ENCODE results near the gene TMEM214. TPM values are rescaled to one million over a fixed set of nuclear protein-coding genes. Genes with fewer than 3 reads are reported as not detected.

The TMEM214 gene
- total RNA-seq, 1 donor, result 50.3 TPM

- peaks cover 50% of the 10 kb centered on the region for H3K79me2 ChIP-seq (ENCODE audit: insufficient read depth, low read length)
- TF ChIP-seq, protein P1, sequence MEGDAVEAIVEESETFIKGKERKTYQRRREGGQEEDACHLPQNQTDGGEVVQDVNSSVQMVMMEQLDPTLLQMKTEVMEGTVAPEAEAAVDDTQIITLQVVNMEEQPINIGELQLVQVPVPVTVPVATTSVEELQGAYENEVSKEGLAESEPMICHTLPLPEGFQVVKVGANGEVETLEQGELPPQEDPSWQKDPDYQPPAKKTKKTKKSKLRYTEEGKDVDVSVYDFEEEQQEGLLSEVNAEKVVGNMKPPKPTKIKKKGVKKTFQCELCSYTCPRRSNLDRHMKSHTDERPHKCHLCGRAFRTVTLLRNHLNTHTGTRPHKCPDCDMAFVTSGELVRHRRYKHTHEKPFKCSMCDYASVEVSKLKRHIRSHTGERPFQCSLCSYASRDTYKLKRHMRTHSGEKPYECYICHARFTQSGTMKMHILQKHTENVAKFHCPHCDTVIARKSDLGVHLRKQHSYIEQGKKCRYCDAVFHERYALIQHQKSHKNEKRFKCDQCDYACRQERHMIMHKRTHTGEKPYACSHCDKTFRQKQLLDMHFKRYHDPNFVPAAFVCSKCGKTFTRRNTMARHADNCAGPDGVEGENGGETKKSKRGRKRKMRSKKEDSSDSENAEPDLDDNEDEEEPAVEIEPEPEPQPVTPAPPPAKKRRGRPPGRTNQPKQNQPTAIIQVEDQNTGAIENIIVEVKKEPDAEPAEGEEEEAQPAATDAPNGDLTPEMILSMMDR (IDR thresholded peaks at IDR 0.05; ENCODE audit: extremely low read depth, low read depth, low read length), result no peak
- no peaks in the 10 kb centered on the region for H3K9me3 ChIP-seq (ENCODE audit: low read depth, low read length)
- no peaks in the 10 kb centered on the region for H3K27me3 ChIP-seq (ENCODE audit: insufficient read depth, low read length)
- H3K4me3 ChIP-seq (ENCODE audit: insufficient read depth, low read length), result peak overlapping the region; percentile 99
- peaks cover 29% of the 10 kb centered on the region for H4K20me1 ChIP-seq (ENCODE audit: insufficient read depth, low read length)
- no peak overlapping the region for H2AFZ ChIP-seq (ENCODE audit: low read length)
- H3K36me3 ChIP-seq (ENCODE audit: insufficient read depth, low read length), result peaks cover 38% of the 10 kb centered on the region
- peak overlapping the region; percentile 97 for H3K4me2 ChIP-seq (ENCODE audit: insufficient read depth, low read length)
- H3K4me1 ChIP-seq (ENCODE audit: insufficient read depth, low read length), result peaks cover 52% of the 10 kb centered on the region
- peak; percentile 58 for DNase-seq (ENCODE audit: insufficient read length, low spot score, missing footprints)
- peak overlapping the region; percentile 90 for H3K27ac ChIP-seq (ENCODE audit: low read depth, low read length)
These were observed 37.3 kb downstream of the TMEM214 start for GRCh38 chr2:27069961-27070618.

DNA sequence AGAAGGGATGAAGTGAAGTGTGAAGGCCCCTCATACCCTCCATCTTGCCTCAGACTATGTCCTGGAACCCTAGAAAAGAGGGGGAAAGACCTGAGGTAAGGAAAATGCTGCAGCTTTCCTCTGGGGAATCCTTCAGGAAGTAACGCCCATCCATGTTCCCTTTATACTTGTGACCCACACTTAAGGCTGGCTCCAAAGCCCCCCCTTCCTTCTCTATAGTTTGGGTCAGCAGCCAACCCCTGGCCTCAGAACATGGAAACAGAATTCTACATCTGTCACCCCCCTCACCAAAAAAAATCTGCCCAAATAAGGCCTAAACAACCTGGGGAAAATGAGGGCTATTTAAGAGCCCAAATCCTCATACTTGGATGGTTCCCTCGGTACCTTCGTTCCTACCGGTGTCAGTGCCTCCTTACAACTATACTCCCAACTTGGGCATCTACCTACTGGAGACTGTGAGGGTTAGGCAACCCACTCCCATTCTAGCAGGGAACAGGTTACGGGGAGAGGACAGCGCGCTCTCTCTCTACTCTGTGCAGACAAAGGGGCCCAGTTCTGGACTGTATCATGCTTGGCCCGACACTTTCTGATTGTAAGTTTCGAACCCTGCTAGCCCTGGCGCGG lies 38.0 kb downstream of the TMEM214 start:
- TF ChIP-seq, protein P1 (IDR thresholded peaks at IDR 0.05; ENCODE audit: extremely low read depth, low read depth, low read length), result no peak
- Histone ChIP-seq H3K27me3 (ENCODE audit: insufficient read depth, low read length) (no peaks in the 10 kb centered on the region), H4K20me1 (ENCODE audit: insufficient read depth, low read length) (peaks cover 29% of the 10 kb centered on the region), H3K4me3 (ENCODE audit: insufficient read depth, low read length) (peak overlapping the region; percentile 99), H3K4me2 (ENCODE audit: insufficient read depth, low read length) (peak overlapping the region; percentile 97), H2AFZ (ENCODE audit: low read length) (peak overlapping the region; percentile 85), H3K27ac (ENCODE audit: low read depth, low read length) (peak overlapping the region; percentile 90), H3K36me3 (ENCODE audit: insufficient read depth, low read length) (peaks cover 32% of the 10 kb centered on the region), H3K79me2 (ENCODE audit: insufficient read depth, low read length) (peaks cover 47% of the 10 kb centered on the region), H3K4me1 (ENCODE audit: insufficient read depth, low read length) (peaks cover 54% of the 10 kb centered on the region), H3K9me3 (ENCODE audit: low read depth, low read length) (no peaks in the 10 kb centered on the region)
- DNase-seq (ENCODE audit: insufficient read length, low spot score, missing footprints), result peak; percentile 65

- peak within 1 kb of the TSS; percentile 85 for H2AFZ ChIP-seq (ENCODE audit: low read length)
- peak within 1 kb of the TSS; percentile 90 for H3K27ac ChIP-seq (ENCODE audit: low read depth, low read length)
- peak; percentile 99 for DNase-seq (ENCODE audit: insufficient read length, low spot score, missing footprints)
- peaks cover 30% of the 10 kb centered on the region for H3K36me3 ChIP-seq (ENCODE audit: insufficient read depth, low read length)
- TF ChIP-seq, protein P1 (IDR thresholded peaks at IDR 0.05; ENCODE audit: extremely low read depth, low read depth, low read length), result no peak
- peak within 1 kb of the TSS; percentile 99 for H3K4me3 ChIP-seq (ENCODE audit: insufficient read depth, low read length)
- H4K20me1 ChIP-seq (ENCODE audit: insufficient read depth, low read length), result peaks cover 29% of the 10 kb centered on the region
- H3K4me2 ChIP-seq (ENCODE audit: insufficient read depth, low read length), result peak within 1 kb of the TSS; percentile 97
- no peaks in the 10 kb centered on the region for H3K27me3 ChIP-seq (ENCODE audit: insufficient read depth, low read length)
- H3K4me1 ChIP-seq (ENCODE audit: insufficient read depth, low read length), result peaks cover 56% of the 10 kb centered on the region
- no peaks in the 10 kb centered on the region for H3K9me3 ChIP-seq (ENCODE audit: low read depth, low read length)
- H3K79me2 ChIP-seq (ENCODE audit: insufficient read depth, low read length), result peaks cover 42% of the 10 kb centered on the region
These were observed 38.7 kb downstream of the TMEM214 start, which contains the start of gene OST4 for GRCh38 chr2:27071277-27071989. OST4 (minus strand) TSS chr2:27071654.
